HG03378 (cell line): ENCODE measurements around the gene LAG3.

Experiments used
- ATAC-seq: cut with Tn5 transposase; IDR thresholded peaks from one replicate; pipeline ENCODE4 v1.9.1; 2021; ENCODE audit warnings: mild to moderate bottlenecking, moderate library complexity; ENCODE audit not compliant: unreplicated experiment

Gene LAG3

GRCh38 chr12:6787309-6787708, 15.0 kb downstream of the LAG3 start:
- no peak for ATAC-seq

GRCh38 chr12:6788972-6789924, 16.9 kb downstream of the LAG3 start, which contains the start of gene CD4:
CD4 (plus strand) TSS chr12:6789528; CDS start chr12:6800139, 10,611 bp downstream.
- no peak for ATAC-seq

DNA sequence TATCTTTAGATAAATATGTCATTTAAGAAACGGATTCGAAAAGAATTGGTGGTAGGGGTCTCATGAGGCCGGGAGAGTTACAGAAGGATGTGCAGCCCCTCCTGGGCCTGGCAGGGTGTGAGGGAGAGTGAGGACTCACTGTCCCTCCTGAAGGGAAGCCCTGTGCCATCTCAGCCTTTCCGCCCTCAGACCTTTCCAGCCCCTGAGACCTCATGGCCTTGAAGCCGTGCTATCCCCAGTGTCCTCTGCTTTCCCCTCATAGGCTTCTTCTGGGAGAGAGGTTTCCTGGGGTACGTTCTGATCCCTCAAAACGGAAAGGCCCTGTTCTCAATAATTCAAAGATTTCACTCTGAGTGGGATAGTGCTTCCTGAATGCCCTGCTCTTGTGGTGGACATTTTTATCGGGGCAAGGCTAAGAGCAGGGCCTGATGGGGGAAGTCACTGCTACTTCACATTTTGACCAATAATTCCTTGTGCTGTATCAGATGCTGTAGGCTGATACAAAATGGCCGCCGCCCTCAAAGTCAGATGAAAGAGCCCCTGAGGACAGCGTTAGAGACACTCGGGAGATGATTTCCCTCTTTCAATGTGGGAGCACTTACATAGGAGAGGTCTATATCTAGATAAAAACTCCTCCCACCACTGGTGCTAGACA, 18.3 kb downstream of the LAG3 start:
- ATAC-seq, result no peak

DNA sequence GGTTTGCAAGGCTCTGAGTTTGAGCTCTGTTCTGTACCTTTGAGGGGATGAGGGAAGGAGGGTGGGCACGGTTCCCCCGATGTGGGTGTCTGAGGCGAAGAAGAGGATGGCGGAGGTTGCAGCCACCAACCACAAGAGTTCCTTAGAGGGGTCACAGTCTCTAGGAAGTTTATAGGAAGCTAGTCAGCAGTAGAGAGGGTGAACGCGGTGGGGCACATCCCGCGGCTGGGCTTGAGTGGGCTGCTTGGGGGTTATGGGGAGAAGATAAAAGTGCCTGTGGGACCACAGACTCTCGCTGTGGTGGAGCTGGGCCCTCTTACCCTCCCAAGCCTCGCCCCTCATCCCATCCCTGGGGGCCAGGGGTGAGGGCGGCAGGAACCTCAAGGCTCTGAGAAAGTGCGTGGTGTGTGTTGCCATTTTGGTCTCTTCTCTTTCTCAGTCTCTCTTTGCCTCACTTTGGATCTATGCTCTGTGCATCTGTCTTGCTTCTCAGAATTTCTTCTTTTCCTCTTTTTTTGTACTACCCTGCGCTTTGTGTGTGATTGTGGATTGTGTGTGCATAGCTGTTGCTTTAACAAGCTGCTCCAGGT, 19.7 kb downstream of the LAG3 start:
- ATAC-seq, result no peak

GRCh38 chr12:6792522-6793201, 20.3 kb downstream of the LAG3 start:
- no peak for ATAC-seq

DNA sequence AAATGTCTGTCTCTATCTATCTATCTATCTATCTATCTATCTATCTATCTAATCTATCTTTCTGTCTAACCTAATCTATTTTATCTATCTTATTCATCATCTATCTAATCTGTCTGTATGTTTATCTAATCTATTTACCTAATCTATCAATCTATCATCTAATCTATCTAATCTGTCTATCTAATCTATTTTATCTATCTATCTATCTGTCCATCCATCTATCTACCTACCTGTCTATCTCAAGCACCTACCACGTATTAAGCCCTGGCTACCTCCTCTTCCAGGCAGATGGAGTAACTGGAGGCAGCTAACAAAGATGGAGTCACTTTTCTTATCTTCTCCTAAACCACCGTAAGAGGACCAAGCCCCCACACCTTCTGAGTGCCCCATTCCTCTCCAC, 22.8 kb downstream of the LAG3 start:
- ATAC-seq, result no peak

DNA sequence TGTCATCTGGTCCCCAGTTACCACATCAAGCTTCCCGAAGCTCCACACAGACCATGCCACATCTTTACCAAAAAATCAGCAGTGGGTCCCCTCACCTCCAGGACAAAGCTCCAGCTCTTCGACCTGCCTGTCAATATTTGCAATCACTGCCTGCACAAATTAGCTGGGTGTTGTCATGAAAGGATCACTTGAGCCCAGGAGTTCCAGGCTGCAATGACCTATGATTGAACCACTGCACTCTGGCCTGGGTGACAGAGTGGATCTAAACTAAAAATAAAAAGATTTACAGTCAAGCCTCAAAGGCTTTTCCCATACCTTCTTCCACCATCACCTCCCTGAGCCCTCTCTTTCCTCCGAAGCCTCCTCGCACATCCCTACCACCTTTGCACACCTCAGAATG, 24.3 kb downstream of the LAG3 start:
- ATAC-seq, result no peak

DNA sequence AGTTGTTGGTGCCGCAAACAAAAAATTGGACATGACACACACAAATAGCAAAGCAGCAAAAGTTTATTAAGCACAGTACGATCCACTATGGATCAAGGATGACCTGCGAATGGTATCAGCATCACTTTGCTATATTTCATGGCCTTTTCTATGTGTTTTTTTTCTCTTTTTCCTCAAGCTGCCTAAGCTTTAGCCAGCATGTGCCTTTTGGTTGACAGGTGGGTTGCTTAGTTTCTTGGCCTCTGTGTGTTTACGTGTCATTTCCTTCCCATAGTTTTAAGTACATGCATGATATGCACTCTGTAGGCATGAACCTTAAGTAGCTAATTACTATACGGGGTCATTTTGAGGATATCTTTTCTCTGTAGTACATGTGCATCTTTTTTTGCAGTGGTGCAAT, 26.8 kb downstream of the LAG3 start:
- ATAC-seq, result no peak

DNA sequence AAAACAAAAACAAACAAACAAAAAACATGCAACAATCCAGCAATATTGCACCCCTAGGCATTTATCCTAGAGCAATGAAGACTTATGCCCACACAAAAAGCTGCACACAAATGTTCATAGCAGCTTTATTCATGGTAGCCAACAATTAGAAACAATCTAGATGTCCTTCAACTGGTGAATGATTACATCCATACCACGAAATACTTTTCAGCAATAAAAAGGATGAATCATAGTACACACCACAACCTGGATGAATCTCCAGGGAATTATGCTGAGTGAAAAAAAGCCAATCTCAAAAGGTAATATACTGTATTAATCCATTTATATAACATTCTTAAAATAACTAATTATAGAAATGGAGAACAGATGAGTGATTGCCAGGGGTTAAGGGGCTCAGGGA, 34.9 kb downstream of the LAG3 start:
- ATAC-seq, result no peak

DNA sequence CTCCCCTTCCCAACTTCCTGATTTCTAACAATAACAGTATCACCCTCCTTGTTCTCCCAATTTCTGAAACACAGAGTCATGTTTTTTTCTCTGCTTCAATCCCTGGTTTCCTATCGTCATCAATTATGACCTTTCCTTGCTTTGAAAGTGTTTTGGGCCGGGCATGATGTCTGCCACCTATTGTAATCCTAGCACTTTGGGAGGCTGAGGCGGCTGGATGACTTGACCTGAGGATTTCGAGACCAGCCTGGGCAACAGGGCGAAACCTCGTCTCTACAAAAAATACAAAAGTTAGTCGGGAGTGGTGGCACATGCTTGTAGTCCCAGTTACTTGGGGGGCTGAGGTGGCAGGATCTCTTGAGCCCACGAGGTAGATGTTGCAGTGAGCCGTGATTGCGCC, 36.7 kb downstream of the LAG3 start:
- ATAC-seq, result no peak

DNA sequence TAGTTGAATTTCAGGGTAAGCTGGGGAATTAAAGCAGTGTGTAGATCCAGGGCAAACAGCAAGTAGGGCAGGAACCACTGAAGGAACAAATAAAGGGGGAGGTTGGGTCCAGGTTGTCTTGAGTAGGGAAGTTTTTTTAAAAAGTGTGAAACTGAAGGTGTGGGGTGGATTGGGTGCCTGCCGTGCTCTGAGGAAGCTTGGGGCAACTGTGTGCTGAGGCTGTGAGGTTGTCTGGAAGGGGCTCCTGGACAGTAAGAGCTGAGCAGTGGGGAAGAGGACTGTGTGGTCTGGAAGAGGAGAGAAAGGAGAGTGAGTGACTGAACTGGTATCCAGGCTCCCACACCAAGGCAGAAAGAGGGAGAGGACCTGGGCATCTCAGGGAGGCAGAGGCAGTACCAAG, 38.4 kb downstream of the LAG3 start:
- no peak for ATAC-seq

DNA sequence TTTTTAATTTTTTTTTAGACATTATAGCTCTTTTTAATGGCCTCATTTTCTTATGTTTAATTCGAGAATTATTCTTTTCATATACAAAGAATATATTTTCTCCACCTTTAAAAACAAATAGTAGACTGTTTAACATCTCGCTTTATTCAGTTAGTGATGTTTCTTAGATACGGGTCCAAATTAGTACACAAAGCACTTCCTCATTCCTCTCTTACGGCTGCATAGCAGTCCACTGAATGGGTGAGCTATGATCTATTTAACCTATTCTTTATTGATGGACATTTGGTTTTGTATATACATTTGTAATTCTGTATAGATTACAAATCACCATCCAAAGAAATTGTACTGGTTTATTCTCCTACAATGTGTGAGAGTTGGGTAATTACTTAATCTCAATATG, 41.0 kb downstream of the LAG3 start:
- ATAC-seq, result no peak

GRCh38 chr12:6816598-6816997, 44.3 kb downstream of the LAG3 start:
- no peak for ATAC-seq

DNA sequence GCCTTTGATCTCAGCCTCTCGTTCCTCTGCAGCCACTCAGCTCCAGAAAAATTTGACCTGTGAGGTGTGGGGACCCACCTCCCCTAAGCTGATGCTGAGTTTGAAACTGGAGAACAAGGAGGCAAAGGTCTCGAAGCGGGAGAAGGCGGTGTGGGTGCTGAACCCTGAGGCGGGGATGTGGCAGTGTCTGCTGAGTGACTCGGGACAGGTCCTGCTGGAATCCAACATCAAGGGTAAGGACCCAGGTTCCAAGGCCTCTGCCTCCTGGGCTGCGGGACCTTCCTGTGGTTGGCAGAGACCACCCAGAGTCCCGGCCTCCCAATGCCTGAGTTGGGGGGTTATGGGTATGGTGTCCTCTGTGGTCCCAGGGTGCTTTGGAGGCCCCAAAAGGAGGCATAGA, 44.8 kb downstream of the LAG3 start:
- ATAC-seq, result no peak

GRCh38 chr12:6817662-6818157, 45.4 kb downstream of the LAG3 start:
- no peak for ATAC-seq

DNA sequence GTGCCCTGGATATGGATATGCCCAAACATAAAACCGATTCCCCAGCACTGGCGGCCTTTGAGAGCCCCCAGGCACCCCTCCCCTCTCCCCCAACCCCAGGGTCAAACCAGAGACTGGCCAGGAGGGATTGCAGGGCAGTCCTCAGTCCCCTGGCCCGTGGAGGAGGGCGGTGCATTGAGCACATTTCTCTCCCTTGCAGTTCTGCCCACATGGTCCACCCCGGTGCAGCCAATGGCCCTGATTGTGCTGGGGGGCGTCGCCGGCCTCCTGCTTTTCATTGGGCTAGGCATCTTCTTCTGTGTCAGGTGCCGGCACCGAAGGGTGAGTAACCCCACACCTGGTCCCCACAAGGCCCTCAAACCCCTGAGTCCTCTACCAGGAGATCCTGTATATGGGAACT, 45.9 kb downstream of the LAG3 start:
- ATAC-seq, result no peak

DNA sequence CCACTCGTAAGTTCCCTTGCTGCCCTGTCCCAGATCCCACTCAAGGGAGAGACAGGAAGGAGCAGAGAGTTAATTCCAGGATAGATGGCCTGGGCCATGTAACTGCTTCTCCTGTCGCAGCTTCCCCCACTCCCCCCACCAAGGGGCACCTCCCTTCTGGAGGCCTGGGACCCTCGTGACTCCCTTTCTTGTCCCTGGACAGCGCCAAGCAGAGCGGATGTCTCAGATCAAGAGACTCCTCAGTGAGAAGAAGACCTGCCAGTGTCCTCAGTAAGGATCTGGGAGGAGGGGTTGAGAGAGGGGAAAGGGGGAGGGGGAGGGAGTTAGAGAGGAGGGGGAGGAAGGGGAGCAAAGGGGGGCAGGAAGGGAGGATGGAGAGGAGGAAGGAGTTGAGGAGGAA, 46.3 kb downstream of the LAG3 start:
- no peak for ATAC-seq

DNA sequence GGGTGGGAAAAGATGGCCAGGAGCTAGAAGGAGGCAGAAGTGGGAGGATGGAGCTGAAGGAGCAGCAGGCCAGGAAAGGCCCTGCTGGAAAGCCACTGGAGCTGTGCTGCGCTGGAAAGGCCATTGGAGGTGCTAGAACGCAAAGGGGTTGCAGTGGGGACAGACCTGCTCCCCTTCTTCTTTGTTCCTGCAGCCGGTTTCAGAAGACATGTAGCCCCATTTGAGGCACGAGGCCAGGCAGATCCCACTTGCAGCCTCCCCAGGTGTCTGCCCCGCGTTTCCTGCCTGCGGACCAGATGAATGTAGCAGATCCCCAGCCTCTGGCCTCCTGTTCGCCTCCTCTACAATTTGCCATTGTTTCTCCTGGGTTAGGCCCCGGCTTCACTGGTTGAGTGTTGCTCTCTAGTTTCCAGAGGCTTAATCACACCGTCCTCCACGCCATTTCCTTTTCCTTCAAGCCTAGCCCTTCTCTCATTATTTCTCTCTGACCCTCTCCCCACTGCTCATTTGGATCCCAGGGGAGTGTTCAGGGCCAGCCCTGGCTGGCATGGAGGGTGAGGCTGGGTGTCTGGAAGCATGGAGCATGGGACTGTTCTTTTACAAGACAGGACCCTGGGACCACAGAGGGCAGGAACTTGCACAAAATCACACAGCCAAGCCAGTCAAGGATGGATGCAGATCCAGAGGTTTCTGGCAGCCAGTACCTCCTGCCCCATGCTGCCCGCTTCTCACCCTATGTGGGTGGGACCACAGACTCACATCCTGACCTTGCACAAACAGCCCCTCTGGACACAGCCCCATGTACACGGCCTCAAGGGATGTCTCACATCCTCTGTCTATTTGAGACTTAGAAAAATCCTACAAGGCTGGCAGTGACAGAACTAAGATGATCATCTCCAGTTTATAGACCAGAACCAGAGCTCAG, 47.0 kb downstream of the LAG3 start:
- ATAC-seq, result no peak

DNA sequence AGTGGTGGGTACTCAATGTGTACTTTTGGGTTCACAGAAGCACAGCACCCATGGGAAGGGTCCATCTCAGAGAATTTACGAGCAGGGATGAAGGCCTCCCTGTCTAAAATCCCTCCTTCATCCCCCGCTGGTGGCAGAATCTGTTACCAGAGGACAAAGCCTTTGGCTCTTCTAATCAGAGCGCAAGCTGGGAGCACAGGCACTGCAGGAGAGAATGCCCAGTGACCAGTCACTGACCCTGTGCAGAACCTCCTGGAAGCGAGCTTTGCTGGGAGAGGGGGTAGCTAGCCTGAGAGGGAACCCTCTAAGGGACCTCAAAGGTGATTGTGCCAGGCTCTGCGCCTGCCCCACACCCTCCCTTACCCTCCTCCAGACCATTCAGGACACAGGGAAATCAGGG, 47.8 kb downstream of the LAG3 start:
- ATAC-seq, result no peak
